GM18505 (cell line): ENCODE data around the gene NOL7.

Source experiments
- ATAC-seq: cut with Tn5 transposase; IDR thresholded peaks from one replicate; pipeline ENCODE4 v1.9.1; 2021; ENCODE audit not compliant: unreplicated experiment
- POLR2A ChIP-seq: IDR thresholded peaks from 4 replicates; pipeline ENCODE4 v1.6.1; 2011; ENCODE audit warnings: borderline replicate concordance; ENCODE audit not compliant: insufficient read depth, insufficient read length; ENCODE audit errors: extremely low read depth

The NOL7 gene

GRCh38 chr6:13669476-13669875 is 54.3 kb downstream of the NOL7 start:
- ATAC-seq = no peak
- TF ChIP-seq POLR2A = no peak
